ENCODE data around the gene DISC1.

The DISC1 gene

GRCh38 chr1:231716879-231717278 lies 90.3 kb downstream of the DISC1 start:
- DNase-seq (ENCODE audit: low read depth) = no peak
- no peak overlapping the region for H3K4me3 ChIP-seq (ENCODE audit: low read length)
- TF ChIP-seq CTCF (conservative IDR thresholded peaks at IDR 0.05; ENCODE audit: low read depth, low read length) = no peak

GRCh38 chr1:231719485-231720183 lies 93.0 kb downstream of the DISC1 start:
- no peak for TF ChIP-seq CTCF (conservative IDR thresholded peaks at IDR 0.05; ENCODE audit: low read depth, low read length)
- no peak for DNase-seq (ENCODE audit: low read depth)
- no peak overlapping the region for H3K4me3 ChIP-seq (ENCODE audit: low read length)

DNA sequence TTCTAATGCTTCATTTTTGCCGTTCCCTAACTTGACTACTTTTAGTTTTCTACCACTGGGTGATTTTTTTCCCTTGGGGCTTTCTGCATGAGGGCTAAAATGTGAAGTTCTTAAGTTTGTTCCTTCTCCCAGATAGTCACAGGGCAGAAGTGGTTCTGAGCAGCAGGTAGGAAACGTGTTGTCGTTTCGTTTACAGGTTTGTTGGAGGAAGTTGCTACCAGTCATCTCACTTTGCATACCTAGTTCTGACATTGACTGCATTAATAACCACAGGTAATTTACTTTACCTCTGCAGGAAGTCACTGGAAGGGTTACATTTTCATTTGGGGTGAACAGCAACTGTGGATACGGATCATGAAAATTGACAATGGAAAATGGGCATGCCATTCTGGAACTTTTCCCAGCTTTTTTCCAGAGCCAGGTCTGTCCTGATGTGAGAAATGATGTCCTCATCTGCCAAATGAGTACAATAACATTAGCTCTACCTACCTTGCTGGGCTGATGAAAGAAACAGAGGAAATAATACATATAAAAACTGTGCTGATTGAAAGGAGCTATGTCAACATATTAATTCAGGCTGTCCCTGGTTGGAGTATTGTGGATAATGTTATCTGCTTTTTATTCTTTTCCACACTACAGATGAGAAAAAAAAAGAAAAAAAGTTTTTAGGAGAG lies 94.2 kb downstream of the DISC1 start:
- DNase-seq (ENCODE audit: low read depth) = no peak
- H3K4me3 ChIP-seq (ENCODE audit: low read length) = no peak overlapping the region
- no peak for TF ChIP-seq CTCF (conservative IDR thresholded peaks at IDR 0.05; ENCODE audit: low read depth, low read length)

DNA sequence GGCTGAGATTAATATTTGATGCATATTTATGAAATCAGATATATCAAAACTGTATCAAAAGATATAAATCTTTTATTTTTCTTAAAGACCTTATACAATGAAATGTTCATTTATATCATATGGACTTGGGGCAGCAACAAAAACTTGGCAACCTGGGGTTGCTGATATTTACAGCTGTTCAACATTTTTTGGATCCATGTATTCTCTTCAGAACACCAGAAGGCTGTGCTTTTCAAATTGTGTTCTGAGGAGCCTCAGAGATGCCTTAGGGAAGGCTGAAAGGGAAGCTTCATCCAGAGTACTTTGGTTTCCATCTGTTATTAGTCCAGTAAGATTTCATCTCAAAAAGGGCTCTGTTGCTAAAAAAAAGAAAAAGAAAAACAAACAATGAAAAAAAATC lies 94.8 kb downstream of the DISC1 start:
- no peak for DNase-seq (ENCODE audit: low read depth)
- H3K4me3 ChIP-seq (ENCODE audit: low read length) = no peak overlapping the region
- no peak for TF ChIP-seq CTCF (conservative IDR thresholded peaks at IDR 0.05; ENCODE audit: low read depth, low read length)

- TF ChIP-seq CTCF (conservative IDR thresholded peaks at IDR 0.05; ENCODE audit: low read depth, low read length) = no peak
- no peak overlapping the region for H3K4me3 ChIP-seq (ENCODE audit: low read length)
- no peak for DNase-seq (ENCODE audit: low read depth)
Observed at GRCh38 chr1:231722356-231722755, 95.8 kb downstream of the DISC1 start.

- no peak for TF ChIP-seq CTCF (conservative IDR thresholded peaks at IDR 0.05; ENCODE audit: low read depth, low read length)
- no peak for DNase-seq (ENCODE audit: low read depth)
- no peak overlapping the region for H3K4me3 ChIP-seq (ENCODE audit: low read length)
Observed at GRCh38 chr1:231723146-231723545, 96.6 kb downstream of the DISC1 start.

- TF ChIP-seq CTCF (conservative IDR thresholded peaks at IDR 0.05; ENCODE audit: low read depth, low read length) = no peak
- DNase-seq (ENCODE audit: low read depth) = no peak
- no peak overlapping the region for H3K4me3 ChIP-seq (ENCODE audit: low read length)
Observed at GRCh38 chr1:231724041-231724440, 97.5 kb downstream of the DISC1 start.

Data from retinal pigment epithelial cell (primary cell).